Airway epithelial cell (primary cell): ENCODE data around the gene ALX4. TPM values are rescaled to one million over a fixed set of nuclear protein-coding genes. Genes with fewer than 3 reads are reported as not detected.

Source experiments
- total RNA-seq: library from RNA; depleted of rRNA; stranded (reverse); fragments of >200 nt; gene quantifications from 2 replicates; pipeline ENCODE4 v1.2.3, GENCODE V29; 2015

Gene ALX4
- not detected in 2 replicates for total RNA-seq

DNA sequence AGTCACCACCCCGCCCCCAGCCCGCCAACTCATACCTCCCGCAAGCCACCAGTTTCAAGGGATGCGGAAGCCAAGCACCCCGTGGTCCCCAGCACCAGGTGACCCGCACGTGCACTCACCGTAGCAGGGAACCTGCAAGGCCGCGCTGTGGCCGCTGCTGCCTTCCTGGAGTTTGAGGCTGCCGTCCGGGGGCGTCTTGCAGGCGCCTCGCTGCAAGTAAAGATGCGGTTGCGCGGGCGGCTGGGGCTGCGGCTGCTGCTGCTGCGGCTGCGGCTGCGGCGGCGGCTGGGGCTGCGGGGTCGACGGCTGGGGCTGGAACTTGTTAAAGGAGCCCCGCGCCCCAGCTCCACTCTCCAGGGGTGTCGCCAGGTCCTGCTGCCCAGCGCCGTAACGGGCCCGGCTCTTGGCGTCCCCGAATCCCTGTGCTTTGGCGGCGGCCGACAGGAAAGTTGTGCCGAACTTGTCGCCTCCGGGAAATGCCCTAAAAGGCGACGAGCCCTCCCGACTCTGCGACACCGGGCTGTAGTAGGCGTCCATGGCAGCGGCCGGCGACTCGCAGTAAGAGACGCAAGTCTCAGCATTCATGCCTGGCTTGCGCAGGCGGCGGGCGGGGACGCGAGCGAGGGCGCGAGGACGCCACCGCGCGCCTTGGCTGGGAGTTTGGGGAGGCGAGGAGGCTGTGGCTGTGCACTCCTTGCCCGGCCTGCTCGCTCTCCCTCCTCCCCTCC, at the start of gene ALX4:
ALX4 (minus strand) TSS at position 662 of the 728 bp plus-strand sequence; CDS start at position 585, 77 bp downstream.

Other genes with a start within 250 kb of the ALX4 start
- 0.98 and 3.7 TPM in 2 replicates for gene ACCS, start 243.9 kb downstream of the ALX4 start, total RNA-seq
- gene EXT2, start 214.5 kb downstream of the ALX4 start, total RNA-seq, result 73.3 and 136 TPM in 2 replicates